GM18505 (cell line): ENCODE data around the gene TBX5.

ENCODE experiments used
- ATAC-seq: cut with Tn5 transposase; IDR thresholded peaks from one replicate; pipeline ENCODE4 v1.9.1; 2021; ENCODE audit not compliant: unreplicated experiment
- POLR2A ChIP-seq: IDR thresholded peaks from 4 replicates; pipeline ENCODE4 v1.6.1; 2011; ENCODE audit warnings: borderline replicate concordance; ENCODE audit not compliant: insufficient read depth, insufficient read length; ENCODE audit errors: extremely low read depth

Gene TBX5

GRCh38 chr12:114404083-114404925 is 1.6 kb downstream of the TBX5 start:
- no peak for ATAC-seq
- TF ChIP-seq POLR2A, result no peak

- no peak for TF ChIP-seq POLR2A
Observed at GRCh38 chr12:114403690-114404066, 2.3 kb downstream of the TBX5 start.

GRCh38 chr12:114403011-114403689 is 2.8 kb downstream of the TBX5 start:
- TF ChIP-seq POLR2A, result no peak
- ATAC-seq, result no peak

More at GRCh38 chr12:114403690-114404066, 2.3 kb downstream of the TBX5 start:
- no peak for ATAC-seq

- ATAC-seq, result no peak
- TF ChIP-seq POLR2A, result no peak
Observed at GRCh38 chr12:114402084-114402717, 3.7 kb downstream of the TBX5 start.

GRCh38 chr12:114401328-114402083 is 4.4 kb downstream of the TBX5 start:
- TF ChIP-seq POLR2A, result no peak
- no peak for ATAC-seq

GRCh38 chr12:114400925-114401324 is 5.0 kb downstream of the TBX5 start:
- no peak for TF ChIP-seq POLR2A
- no peak for ATAC-seq

GRCh38 chr12:114400361-114400811 is 5.6 kb downstream of the TBX5 start:
- no peak for ATAC-seq
- TF ChIP-seq POLR2A, result no peak

GRCh38 chr12:114399664-114400211 is 6.2 kb downstream of the TBX5 start:
- TF ChIP-seq POLR2A, result no peak
- ATAC-seq, result no peak

GRCh38 chr12:114397978-114398881 is 7.7 kb downstream of the TBX5 start:
- ATAC-seq, result no peak
- TF ChIP-seq POLR2A, result no peak

GRCh38 chr12:114396869-114397719 is 8.8 kb downstream of the TBX5 start:
- no peak for TF ChIP-seq POLR2A
- ATAC-seq, result no peak
